Urothelium cell line (cell line): ENCODE data around the gene SH3RF2.
"Not testable (repeated sequence)": the region's sequence is repeated elsewhere in the genome, so short reads cannot be mapped to it uniquely, and the experiment has no call there.

Experiments
- DNase-seq: peaks from one replicate; pipeline ENCODE4 v3.0.0; 2011; ENCODE audit warnings: low spot score, mixed read lengths
- FAIRE-seq: peaks from 2 replicates; lab custom pipeline; 2011; peaks lifted over from hg19 to GRCh38; lab: Jason Lieb, UNC

Gene SH3RF2

GRCh38 chr5:145947581-145947980 is 11.2 kb downstream of the SH3RF2 start:
- FAIRE-seq (no peak), DNase-seq (no peak)

GRCh38 chr5:145948047-145948446 is 11.7 kb downstream of the SH3RF2 start:
- FAIRE-seq (no peak), DNase-seq (no peak)

DNA sequence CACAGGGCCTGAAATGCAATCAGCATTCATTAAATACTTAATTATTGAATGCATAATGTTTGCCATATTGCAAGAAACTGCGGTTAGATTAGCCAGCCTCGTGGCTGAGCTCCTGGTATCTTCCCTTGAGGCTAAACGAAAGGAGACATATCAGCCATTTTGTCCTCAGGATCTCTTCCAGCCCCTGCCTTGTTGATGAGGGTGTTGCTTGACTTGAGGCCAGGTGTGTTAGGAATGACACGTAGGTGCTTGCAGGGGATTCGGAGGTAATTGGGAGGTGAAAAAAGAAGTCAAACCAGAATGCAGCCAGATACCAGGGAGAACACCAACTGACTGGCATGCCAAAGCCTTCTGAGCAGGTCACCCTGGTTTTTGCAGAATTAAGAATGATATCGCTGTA is 12.5 kb downstream of the SH3RF2 start:
- DNase-seq, result no peak
- no peak for FAIRE-seq

DNA sequence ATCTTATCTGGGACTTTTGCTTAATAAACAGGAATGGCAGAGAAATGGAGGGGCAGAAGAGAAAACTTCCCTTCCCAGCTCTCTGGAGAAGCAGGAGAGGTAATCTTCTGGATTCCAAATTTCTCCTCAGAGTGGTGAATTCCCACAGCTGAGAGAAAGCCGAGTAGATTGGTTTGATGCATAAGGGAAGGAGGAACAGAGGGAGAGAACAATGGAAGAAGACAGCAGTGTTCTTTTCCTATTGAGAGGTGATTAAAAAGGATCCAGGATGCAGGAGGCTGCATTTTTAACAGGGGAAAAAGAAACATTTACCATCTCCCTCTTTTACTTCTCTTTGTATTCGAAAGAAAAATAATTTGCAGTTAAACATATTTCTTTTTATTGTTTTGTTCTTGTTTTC is 13.1 kb downstream of the SH3RF2 start:
- FAIRE-seq (no peak), DNase-seq (no peak)

DNA sequence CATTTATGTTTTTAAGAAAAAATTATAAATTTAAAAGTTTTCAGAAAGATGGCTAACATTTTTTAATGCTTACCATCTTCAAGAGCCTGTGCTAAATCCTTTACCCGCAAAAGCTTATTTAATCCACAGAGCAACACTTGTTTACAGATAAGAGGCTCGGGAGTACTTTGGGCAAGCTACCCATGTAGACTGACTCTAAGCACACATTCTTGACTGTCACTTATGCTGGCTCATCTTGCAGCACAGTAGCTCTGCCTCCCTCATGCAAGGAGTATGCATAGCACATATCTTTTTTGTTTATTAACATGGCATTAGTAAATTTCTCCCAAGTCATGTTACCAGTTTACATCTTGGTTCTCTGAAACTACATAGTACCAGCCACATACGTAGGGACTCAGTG is 14.7 kb downstream of the SH3RF2 start:
- FAIRE-seq (no peak), DNase-seq (no peak)

GRCh38 chr5:145953202-145953601 is 16.8 kb downstream of the SH3RF2 start:
- no peak for DNase-seq
- FAIRE-seq, result no peak

DNA sequence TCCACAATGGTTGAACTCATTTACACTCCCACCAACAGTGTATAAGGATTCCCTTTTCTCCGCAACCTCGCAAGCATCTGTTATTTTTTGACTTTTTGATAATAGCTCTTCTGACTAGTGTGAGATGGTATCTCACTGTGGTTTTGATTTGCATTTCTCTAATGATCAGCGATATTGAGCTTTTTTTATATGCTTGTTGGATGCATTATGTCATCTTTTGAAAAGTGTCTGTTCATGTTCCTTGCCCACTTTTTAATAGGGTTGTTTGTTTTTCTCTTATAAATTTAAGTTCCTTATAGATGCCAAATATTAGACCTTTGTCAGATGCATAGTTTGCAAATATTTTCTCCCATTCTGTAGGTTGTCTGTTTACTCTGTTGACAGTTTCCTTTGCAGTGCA is 17.8 kb downstream of the SH3RF2 start:
- FAIRE-seq, result not testable (repeated sequence)

GRCh38 chr5:145957388-145957787 is 21.0 kb downstream of the SH3RF2 start:
- FAIRE-seq (no peak), DNase-seq (no peak)

More for the DNA sequence above, 17.8 kb downstream of the SH3RF2 start:
- not testable (repeated sequence) for DNase-seq

DNA sequence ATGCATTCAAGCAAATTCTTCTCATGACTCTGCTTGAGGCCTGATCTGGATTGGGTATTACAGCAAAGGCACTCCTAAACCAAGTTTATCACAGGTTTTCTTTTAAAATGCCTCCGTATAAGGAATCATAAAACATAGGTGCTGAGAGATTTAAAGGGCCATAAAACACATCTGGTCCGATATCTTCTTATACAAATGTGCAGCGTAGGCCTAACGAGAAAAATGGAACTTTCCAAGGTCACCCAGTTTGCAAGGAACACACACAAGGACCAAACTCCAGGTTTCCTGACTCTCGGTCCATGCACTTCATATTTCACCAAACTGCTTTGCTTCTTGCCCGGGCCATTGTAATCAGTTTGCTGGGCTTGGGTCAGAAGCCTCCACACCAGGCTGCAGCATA is 22.1 kb downstream of the SH3RF2 start:
- DNase-seq (no peak), FAIRE-seq (no peak)

DNA sequence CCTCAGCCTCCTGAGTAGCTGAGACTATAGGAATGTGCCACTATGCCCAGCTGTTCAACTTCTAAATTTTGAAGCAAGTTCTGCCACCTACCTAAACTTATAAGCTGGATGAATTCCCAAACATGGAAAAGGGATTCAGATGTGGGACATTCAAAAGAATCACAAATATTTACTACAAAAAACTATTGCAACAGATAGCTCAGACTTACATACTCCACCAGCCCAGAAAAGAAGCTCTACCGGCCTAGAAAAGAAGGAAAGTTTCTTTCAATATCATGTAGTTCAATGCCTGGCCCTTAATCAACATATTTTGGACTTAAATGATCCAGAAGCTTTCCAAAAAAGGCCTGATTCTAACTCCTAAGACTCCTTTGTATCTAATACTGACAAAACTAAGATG is 23.8 kb downstream of the SH3RF2 start:
- FAIRE-seq (no peak), DNase-seq (no peak)

DNA sequence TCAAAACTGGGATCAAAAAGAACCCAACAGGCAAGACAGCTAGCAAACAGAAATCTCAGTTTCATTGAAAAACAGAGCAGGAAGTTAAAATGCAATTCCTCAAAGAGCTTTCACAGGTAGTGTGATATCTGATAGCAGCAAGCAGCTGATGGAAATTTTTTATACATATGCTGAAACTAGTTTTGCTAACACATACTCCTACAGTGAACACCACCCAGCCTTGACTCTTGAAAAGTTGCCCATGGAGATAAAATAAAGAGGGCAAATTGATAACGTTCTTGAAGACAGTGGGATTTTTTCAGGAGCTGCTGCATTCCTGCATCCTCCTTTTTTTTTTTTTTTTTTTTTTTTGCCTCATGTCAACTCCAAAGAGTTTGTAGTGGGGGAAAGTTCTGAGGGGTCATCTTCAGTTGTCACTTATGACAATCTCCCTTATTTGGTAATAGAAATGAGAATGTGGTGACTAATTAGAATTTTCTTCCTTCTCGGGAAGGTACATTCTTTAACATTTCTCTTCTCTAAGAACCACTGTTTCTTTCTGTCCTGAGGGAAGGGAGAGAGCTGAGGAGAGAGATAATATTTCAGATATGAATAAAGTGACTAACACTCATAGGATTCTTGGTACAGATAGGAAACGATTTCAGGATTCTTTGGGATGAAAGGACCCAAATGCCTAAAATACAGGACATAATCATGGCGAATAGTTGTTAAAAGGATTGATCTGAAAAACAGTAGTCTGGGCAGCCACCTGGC is 24.6 kb downstream of the SH3RF2 start:
- no peak for DNase-seq
- FAIRE-seq, result no peak

DNA sequence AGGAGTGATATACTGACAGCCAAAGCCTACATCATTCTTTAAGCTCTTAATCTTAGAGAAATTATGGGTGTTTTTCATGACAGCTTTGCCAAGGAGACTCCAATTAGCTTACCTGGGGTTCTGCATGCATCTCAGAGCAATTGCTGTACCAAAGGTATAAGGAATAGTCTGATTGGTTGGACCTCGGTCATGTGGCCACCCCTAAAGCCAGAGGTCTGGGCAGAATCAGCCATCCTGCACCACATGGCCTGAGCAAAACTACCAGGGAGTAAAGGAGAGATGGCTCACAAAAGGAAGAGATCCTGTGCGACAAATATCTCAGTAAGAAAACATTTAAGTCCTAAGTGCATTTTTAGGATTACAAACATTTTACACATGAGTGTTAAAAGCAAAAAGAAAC is 25.6 kb downstream of the SH3RF2 start:
- no peak for FAIRE-seq
- DNase-seq, result no peak

GRCh38 chr5:145964008-145964407 is 27.6 kb downstream of the SH3RF2 start:
- not testable (repeated sequence) for DNase-seq, FAIRE-seq

- DNase-seq (no peak), FAIRE-seq (no peak)
Measured at GRCh38 chr5:145965804-145966203, 29.4 kb downstream of the SH3RF2 start.

- FAIRE-seq (no peak), DNase-seq (no peak)
Measured at GRCh38 chr5:145967296-145967695, 30.9 kb downstream of the SH3RF2 start.

- DNase-seq (no peak), FAIRE-seq (no peak)
Measured at GRCh38 chr5:145968970-145969713, 32.8 kb downstream of the SH3RF2 start.

DNA sequence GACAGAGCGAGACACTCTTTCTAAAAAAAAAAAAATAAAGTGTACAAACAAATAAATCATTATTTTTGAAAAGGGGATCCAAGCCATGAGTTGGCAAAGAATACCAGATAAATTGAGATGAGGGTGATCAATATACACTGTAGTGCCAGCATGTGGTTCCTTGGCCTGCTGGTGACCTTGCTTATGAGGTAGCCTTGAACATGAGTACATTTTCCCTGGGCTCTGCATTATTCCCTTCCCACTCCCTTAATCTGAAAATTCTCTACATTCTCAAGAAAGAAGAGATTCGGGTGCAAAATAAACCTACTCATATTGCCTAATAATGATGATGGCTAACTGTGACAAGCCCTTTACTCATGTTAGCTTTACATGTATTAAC is 33.3 kb downstream of the SH3RF2 start:
- FAIRE-seq, result no peak
- no peak for DNase-seq

- no peak for DNase-seq
- no peak for FAIRE-seq
Measured at GRCh38 chr5:145971108-145971507, 34.7 kb downstream of the SH3RF2 start.

GRCh38 chr5:145971701-145972100 is 35.3 kb downstream of the SH3RF2 start:
- FAIRE-seq, result no peak
- no peak for DNase-seq

- no peak for FAIRE-seq
Measured at GRCh38 chr5:145975001-145975360, 38.6 kb downstream of the SH3RF2 start.

GRCh38 chr5:145975361-145976066 is 39.1 kb downstream of the SH3RF2 start:
- DNase-seq, result peak; percentile 62
- peak; percentile 13 for FAIRE-seq

More at GRCh38 chr5:145975001-145975360, 38.6 kb downstream of the SH3RF2 start:
- DNase-seq, result no peak
